ENCODE results near the gene TTBK2.
"Not testable (repeated sequence)": the region's sequence is repeated elsewhere in the genome, so short reads cannot be mapped to it uniquely, and the experiment has no call there.

DNA sequence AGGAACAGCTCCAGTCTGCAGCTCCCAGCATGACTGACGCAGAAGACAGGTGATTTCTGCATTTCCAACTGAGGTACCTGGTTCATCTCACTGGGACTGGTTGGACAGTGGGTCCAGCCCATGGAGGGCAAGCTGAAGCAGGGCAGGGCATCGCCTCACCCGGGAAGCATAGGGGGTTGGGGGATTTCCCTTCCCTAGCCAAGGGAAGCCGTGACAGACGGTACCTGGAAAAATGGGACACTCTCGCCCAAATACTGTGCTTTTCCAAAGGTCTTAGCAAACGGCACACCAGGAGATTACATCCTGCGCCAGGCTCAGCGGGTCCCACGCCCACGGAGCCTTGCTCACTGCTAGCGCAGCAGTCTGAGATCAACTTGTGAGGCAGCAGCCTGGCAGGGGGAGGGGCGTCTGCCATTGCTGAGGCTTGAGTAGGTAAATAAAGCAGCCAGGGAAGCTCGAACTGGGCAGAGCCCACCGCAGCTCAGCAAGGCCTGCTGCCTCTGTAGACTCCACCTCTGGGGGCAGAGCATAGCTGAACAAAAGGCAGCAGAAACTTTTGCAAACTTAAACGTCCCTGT lies 156.3 kb downstream of the TTBK2 start:
- TF ChIP-seq, protein P1, sequence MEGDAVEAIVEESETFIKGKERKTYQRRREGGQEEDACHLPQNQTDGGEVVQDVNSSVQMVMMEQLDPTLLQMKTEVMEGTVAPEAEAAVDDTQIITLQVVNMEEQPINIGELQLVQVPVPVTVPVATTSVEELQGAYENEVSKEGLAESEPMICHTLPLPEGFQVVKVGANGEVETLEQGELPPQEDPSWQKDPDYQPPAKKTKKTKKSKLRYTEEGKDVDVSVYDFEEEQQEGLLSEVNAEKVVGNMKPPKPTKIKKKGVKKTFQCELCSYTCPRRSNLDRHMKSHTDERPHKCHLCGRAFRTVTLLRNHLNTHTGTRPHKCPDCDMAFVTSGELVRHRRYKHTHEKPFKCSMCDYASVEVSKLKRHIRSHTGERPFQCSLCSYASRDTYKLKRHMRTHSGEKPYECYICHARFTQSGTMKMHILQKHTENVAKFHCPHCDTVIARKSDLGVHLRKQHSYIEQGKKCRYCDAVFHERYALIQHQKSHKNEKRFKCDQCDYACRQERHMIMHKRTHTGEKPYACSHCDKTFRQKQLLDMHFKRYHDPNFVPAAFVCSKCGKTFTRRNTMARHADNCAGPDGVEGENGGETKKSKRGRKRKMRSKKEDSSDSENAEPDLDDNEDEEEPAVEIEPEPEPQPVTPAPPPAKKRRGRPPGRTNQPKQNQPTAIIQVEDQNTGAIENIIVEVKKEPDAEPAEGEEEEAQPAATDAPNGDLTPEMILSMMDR (IDR thresholded peaks at IDR 0.05; ENCODE audit: low read depth, low read length, missing input control) = not testable (repeated sequence)
- TF ChIP-seq TAF1 (conservative IDR thresholded peaks at IDR 0.05); RAD21 (IDR thresholded peaks at IDR 0.05): not testable (repeated sequence)

All from liver (tissue), 3 donors.